SK-N-SH (cell line): ENCODE results near the gene MTRF1. TPM values are rescaled to one million over a fixed set of nuclear protein-coding genes. Genes with fewer than 3 reads are reported as not detected.

Experiments used
- CTCF ChIA-PET: fragments of 300-600, 350-600 bp; formaldehyde crosslinking; extraction: SDS; loops from one replicate; lab custom pipeline; 2021; lab: Yijun Ruan, JAX
- POLR2A ChIA-PET: fragments of 350-600 bp; sonication (Branson Sonifier 250); formaldehyde crosslinking; extraction: SDS; loops from one replicate; lab custom pipeline; 2020; ENCODE audit warnings: antibody characterized with exemption, inconsistent platforms; lab: Yijun Ruan, JAX
- DNase-seq: peaks from one replicate; pipeline ENCODE4 v3.0.0; 2012
- H2AFZ ChIP-seq: fragments of 200-600 bp; sonication (generic); 2 replicates; pipeline ENCODE4 v1.8.1; 2016; ENCODE audit warnings: antibody characterized with exemption, mild to moderate bottlenecking, low read depth
- H3F3A ChIP-seq: fragments of 200-600 bp; sonication (generic); replicated peaks from 2 replicates; pipeline ENCODE3; 2016; ENCODE audit warnings: antibody characterized with exemption, mild to moderate bottlenecking; ENCODE audit not compliant: insufficient read depth
- H3K27ac ChIP-seq, 2 experiments: fragments of 200-500 bp in 1 of 2; fragments of 200-600 bp in 1 of 2; sonication (Bioruptor generic) in 1 of 2; sonication (generic), shearing (Covaris generic) in 1 of 2; 2 replicates each; pipeline versions ENCODE4 v1.5.1 to v1.6.1; 2014 to 2016; ENCODE audit warnings: low read depth in 2 of 2, inconsistent platforms in 1 of 2, low read length in 1 of 2, mild to moderate bottlenecking in 1 of 2, mixed read lengths in 1 of 2
- H3K27me3 ChIP-seq: fragments of 200-600 bp; sonication (generic), shearing (Covaris generic); 2 replicates; pipeline ENCODE4 v1.6.1; 2016; ENCODE audit warnings: mixed run types; ENCODE audit not compliant: insufficient read depth
- H3K36me3 ChIP-seq, 2 experiments: fragments of 200-500 bp in 1 of 2; fragments of 200-600 bp in 1 of 2; sonication (Bioruptor generic) in 1 of 2; sonication (generic) in 1 of 2; replicated peaks in 1 of 2; 2 replicates each; pipeline versions ENCODE3 to v1.5.1; 2014 to 2016; ENCODE audit warnings: low read length in 1 of 2, mild to moderate bottlenecking in 1 of 2; ENCODE audit not compliant: insufficient read depth in 2 of 2, control insufficient read depth in 1 of 2
- H3K4me1 ChIP-seq, 2 experiments: fragments of 200-500 bp in 1 of 2; fragments of 200-600 bp in 1 of 2; sonication (Bioruptor generic) in 1 of 2; sonication (generic), shearing (Covaris generic) in 1 of 2; 2 replicates each; pipeline versions ENCODE4 v1.5.1 to v1.6.1; 2014 to 2016; ENCODE audit warnings: low read depth in 1 of 2, low read length in 1 of 2, mixed run types in 1 of 2; ENCODE audit not compliant: insufficient read depth in 2 of 2, control insufficient read depth in 1 of 2
- H3K4me2 ChIP-seq: fragments of 200-600 bp; sonication (generic), shearing (Covaris generic); 2 replicates; pipeline ENCODE4 v1.6.1; 2017; ENCODE audit warnings: mixed run types
- H3K4me3 ChIP-seq, 2 experiments: fragments of 200-500 bp in 1 of 2; fragments of 200-600 bp in 1 of 2; sonication (Bioruptor generic) in 1 of 2; sonication (generic), shearing (Covaris generic) in 1 of 2; 2 replicates each; pipeline versions ENCODE4 v1.5.1 to v1.8.1; 2014 to 2016; ENCODE audit warnings: low read depth in 2 of 2, inconsistent platforms in 1 of 2, low read length in 1 of 2, mild to moderate bottlenecking in 1 of 2, mixed read lengths in 1 of 2, moderate library complexity in 1 of 2
- H3K79me2 ChIP-seq: fragments of 200-600 bp; sonication (generic); 2 replicates; pipeline ENCODE4 v1.8.1; 2017; ENCODE audit warnings: mild to moderate bottlenecking; ENCODE audit not compliant: insufficient read depth
- H3K9ac ChIP-seq: fragments of 200-600 bp; sonication (generic); 2 replicates; pipeline ENCODE4 v1.6.1; 2017; ENCODE audit warnings: mixed run types
- H3K9me2 ChIP-seq: fragments of 200-600 bp; sonication (generic); 2 replicates; pipeline ENCODE4 v1.6.1; 2017; ENCODE audit warnings: mixed run types
- H3K9me3 ChIP-seq: fragments of 200-600 bp; sonication (generic); 2 replicates; pipeline ENCODE4 v1.6.1; 2017; ENCODE audit warnings: mixed run types, mild to moderate bottlenecking, moderate library complexity
- H4K20me1 ChIP-seq: fragments of 200-600 bp; sonication (generic); 2 replicates; pipeline ENCODE4 v1.6.1; 2017; ENCODE audit warnings: mild to moderate bottlenecking, mixed run types; ENCODE audit not compliant: insufficient read depth
- EZH2phosphoT487 ChIP-seq: fragments of 200-600 bp; sonication (generic); IDR thresholded peaks from 2 replicates; pipeline ENCODE4 v1.6.1; 2017; ENCODE audit warnings: low read depth, mixed run types, mild to moderate bottlenecking, antibody characterized with exemption, moderate library complexity, borderline replicate concordance
- FOSL2 ChIP-seq: IDR thresholded peaks from 2 replicates; pipeline ENCODE4 v1.4.0; 2012; ENCODE audit warnings: low read depth, mild to moderate bottlenecking, moderate library complexity, borderline replicate concordance
- FOXJ3 ChIP-seq: sonication (generic); formaldehyde crosslinking; IDR thresholded peaks from 2 replicates; pipeline ENCODE4 v1.5.1; 2020; ENCODE audit warnings: mild to moderate bottlenecking, missing genetic modification reagents
- FOXM1 ChIP-seq: IDR thresholded peaks from 2 replicates; pipeline ENCODE4 v1.4.0; 2012; ENCODE audit warnings: low read depth, mild to moderate bottlenecking
- GABPA ChIP-seq: IDR thresholded peaks from 2 replicates; pipeline ENCODE4 v1.4.0; 2012; ENCODE audit warnings: low read depth, mild to moderate bottlenecking
- GATA2 ChIP-seq: sonication (generic); formaldehyde crosslinking; IDR thresholded peaks from 2 replicates; pipeline ENCODE4 v1.5.0; 2020; ENCODE audit warnings: mild to moderate bottlenecking, missing genetic modification reagents
- JUND ChIP-seq: IDR thresholded peaks from 2 replicates; pipeline ENCODE4 v1.4.0; 2012
- MXI1 ChIP-seq: IDR thresholded peaks from 2 replicates; pipeline ENCODE4 v1.6.1; 2012; ENCODE audit warnings: mild to moderate bottlenecking, low read depth, low read length, improper control_type of control experiment
- NFIC ChIP-seq: IDR thresholded peaks from 2 replicates; pipeline ENCODE4 v1.4.0; 2012; ENCODE audit warnings: borderline replicate concordance
- NRF1 ChIP-seq: IDR thresholded peaks from 2 replicates; pipeline ENCODE4 v1.6.1; 2012; ENCODE audit warnings: low read depth, mild to moderate bottlenecking, low read length
- RFX5 ChIP-seq: IDR thresholded peaks from 2 replicates; pipeline ENCODE4 v1.6.1; 2012; ENCODE audit warnings: mild to moderate bottlenecking, improper control_type of control experiment, low read length
- RXRA ChIP-seq: IDR thresholded peaks from 2 replicates; pipeline ENCODE4 v1.4.0; 2012; ENCODE audit warnings: low read depth, mild to moderate bottlenecking, borderline replicate concordance
- SIN3A ChIP-seq: IDR thresholded peaks from 2 replicates; pipeline ENCODE4 v1.6.1; 2012; ENCODE audit warnings: low read depth, mild to moderate bottlenecking, low read length, moderate library complexity, borderline replicate concordance
- TEAD4 ChIP-seq: IDR thresholded peaks from 2 replicates; pipeline ENCODE4 v1.4.0; 2012; ENCODE audit warnings: mild to moderate bottlenecking, borderline replicate concordance; ENCODE audit not compliant: insufficient read depth
- WGBS: methylation state at CpG from one replicate; pipeline ENCODE4 v1.1.6; 2017; ENCODE audit warnings: low lambda C conversion rate; 5-methylcytosine and 5-hydroxymethylcytosine counted together
- polyA plus RNA-seq, 3 experiments: library from polyadenylated mRNA; depleted of rRNA; stranded (reverse); fragments of >200 nt; gene quantifications; 2 replicates each; pipeline ENCODE4 v1.2.3, GENCODE V29; 2012
- TF ChIP-seq, protein P1 (sequence below): fragments of 150-350 bp; IDR thresholded peaks from 2 replicates; pipeline ENCODE4 v1.6.1; 2017; ENCODE audit warnings: antibody characterized with exemption, low read length, low read depth, borderline replicate concordance
- TF ChIP-seq, protein P2 (sequence below): IDR thresholded peaks from 2 replicates; pipeline ENCODE4 v1.4.0; 2012; ENCODE audit warnings: low read depth
- TF ChIP-seq, protein P3 (sequence below): fragments of 150-350 bp; IDR thresholded peaks from 2 replicates; pipeline ENCODE4 v1.6.1; 2016; ENCODE audit warnings: mild to moderate bottlenecking, low read depth, low read length
- TF ChIP-seq, protein P4 (sequence below): IDR thresholded peaks from 2 replicates; pipeline ENCODE4 v1.4.0; 2012; ENCODE audit warnings: low read depth, borderline replicate concordance
- TF ChIP-seq, protein P5 (sequence below): fragments of 200-600 bp; sonication (generic); IDR thresholded peaks from 2 replicates; pipeline ENCODE4 v1.6.1; 2017; ENCODE audit warnings: antibody characterized with exemption, mild to moderate bottlenecking, moderate library complexity
- TF ChIP-seq, protein P6 (sequence below): IDR thresholded peaks from 2 replicates; pipeline ENCODE4 v1.6.1; 2012; ENCODE audit warnings: mild to moderate bottlenecking, low read depth, low read length, moderate library complexity

Gene MTRF1
- polyA plus RNA-seq, 1 of the 3 experiments (the other 2 are of a cell fraction), result 9.2 TPM

DNA sequence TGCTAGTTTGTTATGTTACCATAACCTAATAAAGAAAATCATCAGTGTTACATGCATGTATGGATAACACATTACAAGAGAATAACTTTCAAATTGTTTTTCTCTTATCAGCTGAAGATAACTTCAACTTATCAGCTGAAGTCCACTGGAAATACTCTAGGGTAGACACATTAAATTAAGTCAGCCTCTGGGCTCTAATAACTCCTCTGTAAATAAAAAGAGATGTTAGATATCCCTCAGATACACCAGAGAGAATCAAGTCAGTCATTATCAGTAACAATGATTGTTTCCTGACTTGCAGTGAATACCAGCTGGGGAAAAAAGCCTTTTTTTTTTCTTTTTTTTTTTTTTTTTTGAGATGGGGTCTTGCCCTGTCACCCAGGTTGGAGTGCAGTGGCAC is 67.4 kb downstream of the MTRF1 start (continued):
- TF ChIP-seq NFIC (no peak), TEAD4 (no peak)
- TF ChIP-seq, all 33 proteins: peak for 2

DNA sequence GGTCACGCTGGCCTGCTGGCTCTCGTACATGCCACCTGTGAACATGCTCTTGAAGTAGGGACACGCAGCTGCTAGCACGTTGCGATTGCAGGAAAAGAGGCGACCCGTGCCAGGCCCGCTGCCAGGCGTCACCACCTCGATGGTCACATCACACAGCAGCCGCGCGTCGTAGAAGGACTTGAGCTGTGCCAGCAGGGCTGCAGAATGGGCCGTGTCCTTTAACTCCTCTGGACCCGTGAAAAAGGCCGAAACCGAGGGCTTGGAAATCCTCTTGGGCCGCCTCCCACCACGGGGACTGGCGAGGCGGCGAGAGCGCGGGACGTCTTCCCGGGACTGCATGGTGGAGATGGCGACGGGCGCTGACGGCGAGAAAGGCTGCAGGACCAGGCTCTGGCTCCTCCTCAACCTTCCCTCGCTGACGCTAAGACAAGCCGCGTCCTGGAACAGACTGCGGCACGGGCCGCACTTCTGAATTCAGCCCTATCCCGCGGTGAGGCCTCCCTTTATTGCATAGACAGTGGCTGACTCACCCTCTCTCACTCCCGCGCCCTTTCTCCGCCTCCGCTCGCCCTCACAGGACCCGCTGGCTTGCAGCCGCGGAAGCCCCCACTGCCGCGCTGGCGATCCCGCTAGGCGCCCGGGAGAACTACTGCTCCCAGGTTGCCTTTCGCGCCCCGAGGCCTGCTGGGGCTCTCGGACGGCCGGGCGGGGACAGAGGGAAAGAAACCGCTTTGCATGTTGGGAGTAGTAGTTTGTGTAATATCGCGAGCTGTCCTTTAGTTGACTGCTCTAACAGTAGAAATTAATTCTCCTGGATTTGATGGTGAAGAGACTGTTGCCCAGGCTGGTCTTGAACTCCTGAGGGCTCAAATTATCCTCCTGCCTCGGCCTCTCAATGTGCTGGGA is 69.2 kb downstream of the MTRF1 start, which contains the start of gene KBTBD7:
TSS of gene KBTBD7 (minus strand) at position 651 of the 906 bp plus-strand sequence. CDS start at position 339, 312 bp downstream.
- H3K4me1 ChIP-seq, result peaks cover 0 to 18% of the 10 kb centered on the region in 2 experiments; a peak in 2 of 4 replicates
- peaks cover 9% of the 10 kb centered on the region for H3F3A ChIP-seq
- no peaks in the 10 kb centered on the region for H4K20me1 ChIP-seq
- ChIA-PET POLR2A (no interaction called here), CTCF (interaction anchor here (1.6 kb wide), 1 partner anchor 28 kb away, joined by 4 read pairs; no protein-coding TSS in a partner anchor)
- peak within 1 kb of the TSS; percentile 75 for H3K4me2 ChIP-seq
- peaks cover 18% of the 10 kb centered on the region; the same call in 1 of the 2 replicates for H3K79me2 ChIP-seq
- 8% methylated on average over 46 of the region's 66 CpGs for WGBS
- H3K36me3 ChIP-seq, result peaks cover 6 to 9% of the 10 kb centered on the region in 2 experiments
- peak; percentile 90 for DNase-seq
- peak within 1 kb of the TSS; percentile 76 for H3K9ac ChIP-seq
- peak within 1 kb of the TSS; percentile 82 to 93 for H3K27ac ChIP-seq
- H3K27me3 ChIP-seq, result no peaks in the 10 kb centered on the region
- no peaks in the 10 kb centered on the region for H3K9me3 ChIP-seq
- no peaks in the 10 kb centered on the region for H3K9me2 ChIP-seq
- H3K4me3 ChIP-seq, result peak within 1 kb of the TSS; percentile 65 to 73
- H2AFZ ChIP-seq, result peak within 1 kb of the TSS; percentile 97
- TF ChIP-seq MXI1 (no peak), GATA2 (CRISPR knock-in tag) (no peak), FOSL2 (peak; percentile 85; the same call in 1 of the 2 replicates), RFX5 (no peak), FOXM1 (no peak), SIN3A (no peak), GABPA (peak; percentile 55; the same call in 1 of the 2 replicates), TEAD4 (peak; percentile 34; the same call in 1 of the 2 replicates), FOXJ3 (CRISPR knock-in tag) (no peak), RXRA (0 out of 2 replicates have a peak, but pooled peaks have one; percentile 45), NRF1 (no peak), EZH2phosphoT487 (no peak), JUND (peak; percentile 63)
- TF ChIP-seq, protein P1, sequence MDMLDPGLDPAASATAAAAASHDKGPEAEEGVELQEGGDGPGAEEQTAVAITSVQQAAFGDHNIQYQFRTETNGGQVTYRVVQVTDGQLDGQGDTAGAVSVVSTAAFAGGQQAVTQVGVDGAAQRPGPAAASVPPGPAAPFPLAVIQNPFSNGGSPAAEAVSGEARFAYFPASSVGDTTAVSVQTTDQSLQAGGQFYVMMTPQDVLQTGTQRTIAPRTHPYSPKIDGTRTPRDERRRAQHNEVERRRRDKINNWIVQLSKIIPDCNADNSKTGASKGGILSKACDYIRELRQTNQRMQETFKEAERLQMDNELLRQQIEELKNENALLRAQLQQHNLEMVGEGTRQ, result no peak
- TF ChIP-seq, protein P2, sequence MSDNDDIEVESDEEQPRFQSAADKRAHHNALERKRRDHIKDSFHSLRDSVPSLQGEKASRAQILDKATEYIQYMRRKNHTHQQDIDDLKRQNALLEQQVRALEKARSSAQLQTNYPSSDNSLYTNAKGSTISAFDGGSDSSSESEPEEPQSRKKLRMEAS, result peak; percentile 86
- TF ChIP-seq, protein P3, sequence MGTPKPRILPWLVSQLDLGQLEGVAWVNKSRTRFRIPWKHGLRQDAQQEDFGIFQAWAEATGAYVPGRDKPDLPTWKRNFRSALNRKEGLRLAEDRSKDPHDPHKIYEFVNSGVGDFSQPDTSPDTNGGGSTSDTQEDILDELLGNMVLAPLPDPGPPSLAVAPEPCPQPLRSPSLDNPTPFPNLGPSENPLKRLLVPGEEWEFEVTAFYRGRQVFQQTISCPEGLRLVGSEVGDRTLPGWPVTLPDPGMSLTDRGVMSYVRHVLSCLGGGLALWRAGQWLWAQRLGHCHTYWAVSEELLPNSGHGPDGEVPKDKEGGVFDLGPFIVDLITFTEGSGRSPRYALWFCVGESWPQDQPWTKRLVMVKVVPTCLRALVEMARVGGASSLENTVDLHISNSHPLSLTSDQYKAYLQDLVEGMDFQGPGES, result no peak
- TF ChIP-seq, protein P4, sequence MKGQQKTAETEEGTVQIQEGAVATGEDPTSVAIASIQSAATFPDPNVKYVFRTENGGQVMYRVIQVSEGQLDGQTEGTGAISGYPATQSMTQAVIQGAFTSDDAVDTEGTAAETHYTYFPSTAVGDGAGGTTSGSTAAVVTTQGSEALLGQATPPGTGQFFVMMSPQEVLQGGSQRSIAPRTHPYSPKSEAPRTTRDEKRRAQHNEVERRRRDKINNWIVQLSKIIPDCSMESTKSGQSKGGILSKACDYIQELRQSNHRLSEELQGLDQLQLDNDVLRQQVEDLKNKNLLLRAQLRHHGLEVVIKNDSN, result 0 out of 2 replicates have a peak, but pooled peaks have one; percentile 39
- TF ChIP-seq, protein P5, sequence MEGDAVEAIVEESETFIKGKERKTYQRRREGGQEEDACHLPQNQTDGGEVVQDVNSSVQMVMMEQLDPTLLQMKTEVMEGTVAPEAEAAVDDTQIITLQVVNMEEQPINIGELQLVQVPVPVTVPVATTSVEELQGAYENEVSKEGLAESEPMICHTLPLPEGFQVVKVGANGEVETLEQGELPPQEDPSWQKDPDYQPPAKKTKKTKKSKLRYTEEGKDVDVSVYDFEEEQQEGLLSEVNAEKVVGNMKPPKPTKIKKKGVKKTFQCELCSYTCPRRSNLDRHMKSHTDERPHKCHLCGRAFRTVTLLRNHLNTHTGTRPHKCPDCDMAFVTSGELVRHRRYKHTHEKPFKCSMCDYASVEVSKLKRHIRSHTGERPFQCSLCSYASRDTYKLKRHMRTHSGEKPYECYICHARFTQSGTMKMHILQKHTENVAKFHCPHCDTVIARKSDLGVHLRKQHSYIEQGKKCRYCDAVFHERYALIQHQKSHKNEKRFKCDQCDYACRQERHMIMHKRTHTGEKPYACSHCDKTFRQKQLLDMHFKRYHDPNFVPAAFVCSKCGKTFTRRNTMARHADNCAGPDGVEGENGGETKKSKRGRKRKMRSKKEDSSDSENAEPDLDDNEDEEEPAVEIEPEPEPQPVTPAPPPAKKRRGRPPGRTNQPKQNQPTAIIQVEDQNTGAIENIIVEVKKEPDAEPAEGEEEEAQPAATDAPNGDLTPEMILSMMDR, result no peak
- TF ChIP-seq, protein P6, sequence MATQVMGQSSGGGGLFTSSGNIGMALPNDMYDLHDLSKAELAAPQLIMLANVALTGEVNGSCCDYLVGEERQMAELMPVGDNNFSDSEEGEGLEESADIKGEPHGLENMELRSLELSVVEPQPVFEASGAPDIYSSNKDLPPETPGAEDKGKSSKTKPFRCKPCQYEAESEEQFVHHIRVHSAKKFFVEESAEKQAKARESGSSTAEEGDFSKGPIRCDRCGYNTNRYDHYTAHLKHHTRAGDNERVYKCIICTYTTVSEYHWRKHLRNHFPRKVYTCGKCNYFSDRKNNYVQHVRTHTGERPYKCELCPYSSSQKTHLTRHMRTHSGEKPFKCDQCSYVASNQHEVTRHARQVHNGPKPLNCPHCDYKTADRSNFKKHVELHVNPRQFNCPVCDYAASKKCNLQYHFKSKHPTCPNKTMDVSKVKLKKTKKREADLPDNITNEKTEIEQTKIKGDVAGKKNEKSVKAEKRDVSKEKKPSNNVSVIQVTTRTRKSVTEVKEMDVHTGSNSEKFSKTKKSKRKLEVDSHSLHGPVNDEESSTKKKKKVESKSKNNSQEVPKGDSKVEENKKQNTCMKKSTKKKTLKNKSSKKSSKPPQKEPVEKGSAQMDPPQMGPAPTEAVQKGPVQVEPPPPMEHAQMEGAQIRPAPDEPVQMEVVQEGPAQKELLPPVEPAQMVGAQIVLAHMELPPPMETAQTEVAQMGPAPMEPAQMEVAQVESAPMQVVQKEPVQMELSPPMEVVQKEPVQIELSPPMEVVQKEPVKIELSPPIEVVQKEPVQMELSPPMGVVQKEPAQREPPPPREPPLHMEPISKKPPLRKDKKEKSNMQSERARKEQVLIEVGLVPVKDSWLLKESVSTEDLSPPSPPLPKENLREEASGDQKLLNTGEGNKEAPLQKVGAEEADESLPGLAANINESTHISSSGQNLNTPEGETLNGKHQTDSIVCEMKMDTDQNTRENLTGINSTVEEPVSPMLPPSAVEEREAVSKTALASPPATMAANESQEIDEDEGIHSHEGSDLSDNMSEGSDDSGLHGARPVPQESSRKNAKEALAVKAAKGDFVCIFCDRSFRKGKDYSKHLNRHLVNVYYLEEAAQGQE, result 0 out of 2 replicates have a peak, but pooled peaks have one; percentile 8
